HepG2 (cell line): ENCODE measurements around the gene PPHLN1. TPM values are rescaled to one million over a fixed set of nuclear protein-coding genes. Genes with fewer than 3 reads are reported as not detected.

ENCODE experiments used
- ATAC-seq: fragments of 200-7000 bp; cut with Tn5 transposase; 3 replicates; pipeline ENCODE4 v1.9.1; 2020; ENCODE audit warnings: mild to moderate bottlenecking, moderate library complexity
- BruUV-seq: library from RNA; stranded (reverse); fragments of 400-500 nt; replicated peaks from 2 replicates; lab custom pipeline; 2021; lab: Mats Ljungman, UMichigan
- CTCF ChIA-PET: fragments of 300-600 bp; formaldehyde crosslinking; extraction: SDS; loops from one replicate; lab custom pipeline; 2021; ENCODE audit warnings: low total read pairs, inconsistent platforms, low intra/inter-chr PET ratio; lab: Yijun Ruan, JAX
- POLR2A ChIA-PET: fragments of 350-600 bp; sonication (Branson Sonifier 250); formaldehyde crosslinking; loops from one replicate; lab custom pipeline; 2020; ENCODE audit warnings: antibody characterized with exemption, inconsistent platforms; lab: Yijun Ruan, JAX
- DNase-seq: peaks from one replicate; pipeline ENCODE4 v3.0.0-alpha.2; 2015; ENCODE audit warnings: low spot score
- FAIRE-seq: peaks from 3 replicates; lab custom pipeline; 2011; peaks lifted over from hg19 to GRCh38; lab: Jason Lieb, UNC
- H2AFZ ChIP-seq: one replicate; pipeline ENCODE4 v1.6.1; 2011; ENCODE audit warnings: low read length, inconsistent platforms
- H3K27ac ChIP-seq: fragments of 300-600 bp; 3 replicates; pipeline ENCODE4 v1.8.0; 2011; ENCODE audit warnings: mixed run types, mild to moderate bottlenecking, mixed read lengths, low read length, inconsistent platforms; ENCODE audit not compliant: insufficient read depth; ENCODE audit errors: extremely low read length
- H3K27me3 ChIP-seq, 2 experiments: fragments of 200-600 bp in 1 of 2; 2 replicates in 1 of 2; 3 replicates in 1 of 2; pipeline versions ENCODE4 v1.6.0 to v1.8.0; 2011; ENCODE audit warnings: low read length in 2 of 2, mild to moderate bottlenecking in 2 of 2, moderate library complexity in 2 of 2, inconsistent platforms in 1 of 2; ENCODE audit not compliant: insufficient read depth in 2 of 2, control insufficient read depth in 1 of 2
- H3K36me3 ChIP-seq, 2 experiments: fragments of 200-600 bp in 1 of 2; replicated peaks in 1 of 2; 2 replicates in 1 of 2; 3 replicates in 1 of 2; pipeline versions ENCODE4 v1.5.1 to v1.8.0; 2011; ENCODE audit warnings: low read length in 2 of 2, inconsistent platforms in 1 of 2; ENCODE audit not compliant: insufficient read depth in 2 of 2, control insufficient read depth in 1 of 2
- H3K4me1 ChIP-seq: 2 replicates; pipeline ENCODE4 v1.5.1; 2012; ENCODE audit warnings: low read length, inconsistent platforms; ENCODE audit not compliant: insufficient read depth
- H3K4me2 ChIP-seq: 2 replicates; pipeline ENCODE4 v1.6.0; 2011; ENCODE audit warnings: low read depth, low read length, inconsistent platforms
- H3K4me3 ChIP-seq, 3 experiments: fragments of 200-600 bp in 1 of 3; sonication (generic), shearing (Covaris generic) in 1 of 3; replicated peaks in 1 of 3; 2 replicates each; pipeline ENCODE4 v1.5.1; 2011 to 2016; ENCODE audit warnings: low read length in 3 of 3, inconsistent platforms in 2 of 3, low read depth in 2 of 3, mild to moderate bottlenecking in 2 of 3, control low read depth in 1 of 3, mixed read lengths in 1 of 3; ENCODE audit not compliant: insufficient read depth in 1 of 3
- H3K79me2 ChIP-seq: one replicate; pipeline ENCODE4 v1.6.1; 2011; ENCODE audit warnings: low read length, inconsistent platforms; ENCODE audit not compliant: insufficient read depth
- H3K9ac ChIP-seq: 2 replicates; pipeline ENCODE4 v1.6.0; 2011; ENCODE audit warnings: mild to moderate bottlenecking, low read depth, low read length, inconsistent platforms; ENCODE audit not compliant: insufficient read depth
- H3K9me3 ChIP-seq: 2 replicates; pipeline ENCODE4 v1.5.1; 2012; ENCODE audit warnings: mild to moderate bottlenecking, low read length
- H4K20me1 ChIP-seq: 2 replicates; pipeline ENCODE4 v1.6.0; 2011; ENCODE audit warnings: inconsistent platforms, mild to moderate bottlenecking, low read length, moderate library complexity; ENCODE audit not compliant: insufficient read depth
- DMAP1 ChIP-seq: IDR thresholded peaks from 2 replicates; pipeline ENCODE4 v1.6.1; 2016
- EHMT2 ChIP-seq: fragments of 200-600 bp; sonication (generic); IDR thresholded peaks from 2 replicates; pipeline ENCODE4 v1.7.0; 2017; ENCODE audit warnings: antibody characterized with exemption, low read depth, low read length, borderline replicate concordance
- ESRRA ChIP-seq: sonication (generic); formaldehyde crosslinking; IDR thresholded peaks from 2 replicates; pipeline ENCODE4 v1.5.1; 2020; ENCODE audit warnings: mild to moderate bottlenecking, low read depth, missing genetic modification reagents
- HNRNPL ChIP-seq: fragments of 200-400 bp; formaldehyde crosslinking; IDR thresholded peaks from 2 replicates; pipeline ENCODE4 v1.6.1; 2017; ENCODE audit warnings: mild to moderate bottlenecking, low read depth, low read length
- LRRFIP1 ChIP-seq: sonication (generic); formaldehyde crosslinking; conservative IDR thresholded peaks from 2 replicates; pipeline ENCODE4 v1.4.0; 2020; ENCODE audit warnings: missing genetic modification reagents
- NFIC ChIP-seq: IDR thresholded peaks from 2 replicates; pipeline ENCODE4 v1.6.1; 2012; ENCODE audit warnings: mild to moderate bottlenecking, low read length, inconsistent platforms
- NRL ChIP-seq: sonication (generic); formaldehyde crosslinking; IDR thresholded peaks from 2 replicates; pipeline ENCODE4 v1.5.0; 2020; ENCODE audit warnings: missing genetic modification reagents, mild to moderate bottlenecking, moderate library complexity, borderline replicate concordance
- POLR2AphosphoS5 ChIP-seq: IDR thresholded peaks from 2 replicates; pipeline ENCODE4 v1.6.1; 2012; ENCODE audit warnings: low read depth, low read length
- SKIL ChIP-seq: sonication (generic); formaldehyde crosslinking; IDR thresholded peaks from 2 replicates; pipeline ENCODE4 v1.8.0; 2022; ENCODE audit warnings: missing genetic modification reagents, mild to moderate bottlenecking, moderate library complexity, borderline replicate concordance
- ZBTB34 ChIP-seq: sonication (generic); formaldehyde crosslinking; IDR thresholded peaks from 2 replicates; pipeline ENCODE4 v1.8.0; 2022; ENCODE audit warnings: mild to moderate bottlenecking, missing genetic modification reagents
- ZBTB42 ChIP-seq: sonication (generic); formaldehyde crosslinking; IDR thresholded peaks from 2 replicates; pipeline ENCODE4 v1.5.0; 2020; ENCODE audit warnings: mild to moderate bottlenecking, missing genetic modification reagents
- ZFP90 ChIP-seq: sonication (generic); formaldehyde crosslinking; IDR thresholded peaks from 2 replicates; pipeline ENCODE4 v1.8.0; 2022; ENCODE audit warnings: missing genetic modification reagents, mild to moderate bottlenecking, inconsistent platforms, borderline replicate concordance
- ZNF512 ChIP-seq: sonication (generic); formaldehyde crosslinking; IDR thresholded peaks from 2 replicates; pipeline ENCODE4 v1.4.0; 2020; ENCODE audit warnings: mild to moderate bottlenecking, missing genetic modification reagents
- ZNF564 ChIP-seq: sonication (generic); formaldehyde crosslinking; IDR thresholded peaks from 2 replicates; pipeline ENCODE4 v1.8.1; 2023; ENCODE audit warnings: mild to moderate bottlenecking, missing genetic modification reagents
- ZNF768 ChIP-seq: sonication (generic); formaldehyde crosslinking; IDR thresholded peaks from 2 replicates; pipeline ENCODE4 v1.4.0; 2020; ENCODE audit warnings: missing genetic modification reagents
- ZNF788 ChIP-seq: sonication (generic); formaldehyde crosslinking; IDR thresholded peaks from 2 replicates; pipeline ENCODE4 v1.5.0; 2020; ENCODE audit warnings: mild to moderate bottlenecking, missing genetic modification reagents, borderline replicate concordance
- ZNF790 ChIP-seq: sonication (generic); formaldehyde crosslinking; IDR thresholded peaks from 2 replicates; pipeline ENCODE4 v1.8.0; 2022; ENCODE audit warnings: missing genetic modification reagents, mild to moderate bottlenecking, borderline replicate concordance
- ZNF883 ChIP-seq: sonication (generic); formaldehyde crosslinking; IDR thresholded peaks from 2 replicates; pipeline ENCODE4 v1.5.1; 2020; ENCODE audit warnings: mild to moderate bottlenecking, missing genetic modification reagents; ENCODE audit errors: not compliant biosample characterization
- WGBS: methylation state at CpG from one replicate; pipeline ENCODE4 v1.1.6; 2017; ENCODE audit warnings: low lambda C conversion rate; 5-methylcytosine and 5-hydroxymethylcytosine counted together
- in situ Hi-C: cut with HindIII; loops from 2 replicates; pipeline ENCODE4 v1.10.0; 2017; ENCODE audit warnings: low pct_unique_long_range_greater_than_20kb; ENCODE audit not compliant: extremely low pct_ligation_motif_present
- intact Hi-C: fragments of 100-400 bp; cut with micrococcal nuclease; formaldehyde crosslinking; loops from one replicate; pipeline ENCODE4 v1.10.0; 2022; ENCODE audit not compliant: unreplicated experiment
- polyA plus RNA-seq, 8 experiments: library from polyadenylated mRNA; depleted of rRNA in 3 of 8; stranded (reverse) in 7 of 8; unstranded in 1 of 8; fragments of >200 nt; fragmentation: Illumina TruSeq in 4 of 8; extraction: Trizol in 4 of 8; gene quantifications; 2 replicates each; pipeline versions ENCODE4 v1.2.1 to v1.2.3, GENCODE V29; 2011 to 2016; ENCODE audit warnings: low read depth in 4 of 8, missing spikeins in 1 of 8, mixed read lengths in 1 of 8; ENCODE audit not compliant: insufficient read depth in 1 of 8
- total RNA-seq, 5 experiments: library from RNA; depleted of rRNA; stranded (reverse); fragments of >200 nt; fragmentation: Illumina TruSeq; extraction: Trizol; gene quantifications; 2 replicates each; pipeline ENCODE4 v1.2.3, GENCODE V29; 2016; ENCODE audit warnings: low read depth in 1 of 5

Gene PPHLN1
- total and polyA plus RNA-seq, 2 of the 13 experiments (the other 11 are each of a cell fraction or from before 2014, with no cell fraction given), result 43.4 to 66.0 TPM

GRCh38 chr12:42281278-42281677 lies 44.7 kb upstream of the PPHLN1 start:
- Histone ChIP-seq H3K36me3 (no peaks in the 10 kb centered on the region), H3K9me3 (no peaks in the 10 kb centered on the region), H2AFZ (no peak overlapping the region), H3K27me3 (no peaks in the 10 kb centered on the region), H3K27ac (no peak overlapping the region), H3K4me2 (no peak overlapping the region), H3K9ac (no peak overlapping the region), H4K20me1 (no peaks in the 10 kb centered on the region), H3K4me1 (peaks cover 16% of the 10 kb centered on the region), H3K4me3 (no peak overlapping the region), H3K79me2 (no peaks in the 10 kb centered on the region)
- CTCF ChIA-PET, result no interaction called here
- DNase-seq (peak; percentile 9), ATAC-seq (no peak; the same call in 2 of the 3 replicates), FAIRE-seq (no peak)
- POLR2A ChIA-PET, result no interaction called here
- in situ Hi-C loops, result no loop called here
- no TSS peak for BruUV-seq
- no peak for TF ChIP-seq ZNF768 (CRISPR knock-in tag)
- no peak for TF ChIP-seq ZNF788 (CRISPR knock-in tag)
- TF ChIP-seq EHMT2, result no peak
- no peak for TF ChIP-seq ZNF883 (CRISPR knock-in tag)
- no peak for TF ChIP-seq ZBTB42 (CRISPR knock-in tag)
- TF ChIP-seq ZNF790 (CRISPR knock-in tag), result no peak
- TF ChIP-seq POLR2AphosphoS5, result no peak
- no peak for TF ChIP-seq ESRRA (CRISPR knock-in tag)
- TF ChIP-seq ZNF512 (CRISPR knock-in tag), result no peak
- TF ChIP-seq ZFP90 (CRISPR knock-in tag), result no peak
- TF ChIP-seq SKIL, result no peak
- no peak for TF ChIP-seq ZBTB34 (CRISPR knock-in tag)
- no peak for TF ChIP-seq DMAP1 (CRISPR knock-in tag)
- TF ChIP-seq LRRFIP1 (CRISPR knock-in tag), result no peak
- TF ChIP-seq HNRNPL, result no peak
- TF ChIP-seq NFIC, result no peak
- no peak for TF ChIP-seq NRL (CRISPR knock-in tag)
- no peak for TF ChIP-seq ZNF564 (CRISPR knock-in tag)
- intact Hi-C loops, result no loop called here
- 3% methylated on average over 3 of the region's 3 CpGs for WGBS
